ENCODE data around the gene VWA8.

Gene VWA8

DNA sequence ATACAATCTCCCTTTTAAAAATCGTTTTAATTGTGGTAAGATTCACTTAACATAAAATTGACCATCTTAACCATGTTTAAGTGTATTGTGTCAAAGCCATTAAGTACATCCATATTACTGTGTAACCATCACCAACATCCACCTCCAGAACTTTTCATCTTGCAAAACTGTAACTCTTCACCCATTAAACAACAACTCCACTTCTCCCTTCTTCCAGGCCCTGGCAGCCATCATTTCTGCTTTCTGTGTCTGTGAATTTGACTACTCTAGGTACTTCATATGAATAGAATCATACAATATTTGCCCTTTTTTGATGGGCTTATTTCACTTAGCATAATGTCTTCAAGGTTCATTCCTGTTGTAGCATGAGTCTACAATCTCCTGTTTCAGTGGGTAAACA lies 36.5 kb upstream of the VWA8 start:
- TF ChIP-seq, protein P1, sequence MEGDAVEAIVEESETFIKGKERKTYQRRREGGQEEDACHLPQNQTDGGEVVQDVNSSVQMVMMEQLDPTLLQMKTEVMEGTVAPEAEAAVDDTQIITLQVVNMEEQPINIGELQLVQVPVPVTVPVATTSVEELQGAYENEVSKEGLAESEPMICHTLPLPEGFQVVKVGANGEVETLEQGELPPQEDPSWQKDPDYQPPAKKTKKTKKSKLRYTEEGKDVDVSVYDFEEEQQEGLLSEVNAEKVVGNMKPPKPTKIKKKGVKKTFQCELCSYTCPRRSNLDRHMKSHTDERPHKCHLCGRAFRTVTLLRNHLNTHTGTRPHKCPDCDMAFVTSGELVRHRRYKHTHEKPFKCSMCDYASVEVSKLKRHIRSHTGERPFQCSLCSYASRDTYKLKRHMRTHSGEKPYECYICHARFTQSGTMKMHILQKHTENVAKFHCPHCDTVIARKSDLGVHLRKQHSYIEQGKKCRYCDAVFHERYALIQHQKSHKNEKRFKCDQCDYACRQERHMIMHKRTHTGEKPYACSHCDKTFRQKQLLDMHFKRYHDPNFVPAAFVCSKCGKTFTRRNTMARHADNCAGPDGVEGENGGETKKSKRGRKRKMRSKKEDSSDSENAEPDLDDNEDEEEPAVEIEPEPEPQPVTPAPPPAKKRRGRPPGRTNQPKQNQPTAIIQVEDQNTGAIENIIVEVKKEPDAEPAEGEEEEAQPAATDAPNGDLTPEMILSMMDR (IDR thresholded peaks at IDR 0.05; ENCODE audit: control insufficient read depth, insufficient read depth, low read depth, low read length, missing control alignments), result no peak
- no peak overlapping the region for H3K4me3 ChIP-seq (ENCODE audit: control insufficient read depth, low read depth, low read length)
- DNase-seq (ENCODE audit: low read depth), result no peak

DNA sequence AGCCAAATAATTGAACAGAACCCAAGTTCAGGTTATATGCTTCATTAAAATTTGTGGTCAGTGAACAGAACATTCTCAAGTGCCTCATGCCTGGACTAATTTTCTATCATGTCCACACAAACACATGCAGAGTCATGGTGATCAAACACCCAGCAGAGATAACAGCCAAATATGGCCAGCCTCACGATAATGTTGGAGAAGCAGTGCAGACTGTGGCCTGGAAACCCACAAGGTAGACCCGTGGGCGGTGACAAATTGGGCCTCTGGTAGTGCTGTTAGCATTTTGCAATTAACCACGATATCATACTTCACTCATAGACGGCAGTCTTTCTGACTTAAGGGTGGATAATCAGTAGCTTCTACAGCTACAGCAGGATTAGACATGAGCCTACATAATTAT lies 35.0 kb upstream of the VWA8 start:
- H3K4me3 ChIP-seq (ENCODE audit: control insufficient read depth, low read depth, low read length), result no peak overlapping the region
- DNase-seq (ENCODE audit: low read depth), result peak; percentile 11
- TF ChIP-seq, protein P1 (IDR thresholded peaks at IDR 0.05; ENCODE audit: control insufficient read depth, insufficient read depth, low read depth, low read length, missing control alignments), result no peak

DNA sequence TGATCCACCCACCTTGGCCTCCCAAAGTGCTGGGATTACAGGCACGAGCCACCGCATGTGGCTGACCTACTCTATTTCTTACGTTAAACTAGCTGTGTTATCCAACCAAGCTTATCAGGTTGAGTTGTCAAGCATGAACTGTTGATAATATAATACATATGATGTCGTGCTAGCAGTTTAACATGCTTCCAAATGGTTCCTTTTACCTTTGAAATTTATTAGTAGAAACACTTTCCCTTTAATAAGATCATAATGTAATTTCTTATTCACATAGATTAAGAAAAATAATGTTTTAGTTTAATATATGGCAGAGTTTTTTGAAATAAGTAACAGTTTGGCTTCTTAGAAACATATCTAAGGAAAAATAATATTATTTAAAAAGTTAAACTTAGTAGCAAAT lies 34.4 kb upstream of the VWA8 start:
- DNase-seq (ENCODE audit: low read depth), result no peak
- no peak overlapping the region for H3K4me3 ChIP-seq (ENCODE audit: control insufficient read depth, low read depth, low read length)
- TF ChIP-seq, protein P1 (IDR thresholded peaks at IDR 0.05; ENCODE audit: control insufficient read depth, insufficient read depth, low read depth, low read length, missing control alignments), result no peak

DNA sequence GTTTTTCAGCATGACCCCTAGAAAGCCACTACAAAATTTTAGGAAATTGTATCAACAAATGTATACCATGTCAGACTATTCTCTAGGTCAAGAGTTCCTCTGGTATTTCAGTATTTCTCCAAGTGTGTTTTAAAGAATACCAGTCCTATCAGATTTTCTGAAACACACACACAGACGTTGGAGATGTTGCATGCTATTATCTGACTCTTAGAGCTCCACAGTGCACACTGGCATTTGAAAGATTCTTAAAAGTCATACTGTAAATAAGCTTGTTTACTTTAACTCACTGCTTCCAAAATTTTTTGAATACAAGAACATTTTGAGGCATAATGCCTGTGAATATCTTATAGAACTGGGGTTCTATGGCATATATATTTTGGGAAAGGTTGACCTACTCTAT lies 33.8 kb upstream of the VWA8 start:
- no peak for DNase-seq (ENCODE audit: low read depth)
- TF ChIP-seq, protein P1 (IDR thresholded peaks at IDR 0.05; ENCODE audit: control insufficient read depth, insufficient read depth, low read depth, low read length, missing control alignments), result no peak
- H3K4me3 ChIP-seq (ENCODE audit: control insufficient read depth, low read depth, low read length), result no peak overlapping the region

DNA sequence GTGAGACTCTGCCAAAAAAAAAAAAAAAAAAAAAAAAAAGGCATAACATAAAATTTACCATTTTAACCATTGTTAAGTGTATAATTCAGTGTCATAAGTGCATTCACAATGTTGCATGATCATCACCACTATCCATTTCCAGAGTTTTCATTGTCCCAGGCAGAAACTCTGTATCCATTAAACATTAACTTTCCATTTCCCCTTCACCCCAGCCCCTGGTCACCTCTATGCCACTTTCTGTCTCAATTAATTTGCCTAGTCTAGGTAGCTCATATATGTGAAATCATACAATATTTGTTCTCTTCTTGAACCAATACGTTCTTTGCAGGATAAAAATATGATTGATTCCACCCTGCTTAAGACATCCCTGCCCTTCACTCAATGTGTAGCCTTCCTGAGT lies 31.0 kb upstream of the VWA8 start:
- DNase-seq (ENCODE audit: low read depth), result no peak
- TF ChIP-seq, protein P1 (IDR thresholded peaks at IDR 0.05; ENCODE audit: control insufficient read depth, insufficient read depth, low read depth, low read length, missing control alignments), result no peak
- H3K4me3 ChIP-seq (ENCODE audit: control insufficient read depth, low read depth, low read length), result no peak overlapping the region

DNA sequence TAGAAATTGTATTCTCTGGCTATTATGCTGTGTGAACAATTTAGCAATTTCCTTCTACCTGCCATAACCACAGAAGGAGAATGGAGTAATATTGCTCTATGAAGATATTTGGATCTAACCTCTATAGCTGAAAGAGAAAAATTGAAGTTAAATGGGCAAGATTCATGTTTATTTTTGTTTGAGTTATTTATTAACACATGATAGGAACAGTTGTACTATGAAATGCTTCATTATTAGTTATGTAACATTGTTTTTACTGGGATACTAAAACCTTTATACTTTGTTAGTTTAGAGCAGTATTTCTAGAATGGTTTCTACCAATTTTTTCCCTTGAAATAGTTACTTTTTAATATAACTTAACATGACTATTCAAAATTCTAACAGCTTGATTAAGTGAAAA lies 27.3 kb upstream of the VWA8 start:
- TF ChIP-seq, protein P1 (IDR thresholded peaks at IDR 0.05; ENCODE audit: control insufficient read depth, insufficient read depth, low read depth, low read length, missing control alignments), result no peak
- no peak overlapping the region for H3K4me3 ChIP-seq (ENCODE audit: control insufficient read depth, low read depth, low read length)
- DNase-seq (ENCODE audit: low read depth), result no peak
